DND-41 (cell line): ENCODE results near the gene RPL36A.

Experiments
- ATAC-seq: fragments of 200-7000 bp; cut with Tn5 transposase; 3 replicates; pipeline ENCODE4 v1.9.1; 2021; ENCODE audit warnings: low read depth; ENCODE audit not compliant: insufficient read depth
- DNase-seq: peaks from one replicate; pipeline ENCODE4 v3.0.0-alpha.2; 2020
- H2AFZ ChIP-seq: 2 replicates; pipeline ENCODE4 v1.6.0; 2012; ENCODE audit warnings: low read depth, low read length
- H3K27ac ChIP-seq: 2 replicates; pipeline ENCODE4 v1.5.1; 2012; ENCODE audit warnings: low read length, inconsistent platforms
- H3K27me3 ChIP-seq: fragments of 200-600 bp; sonication (generic); 2 replicates; pipeline ENCODE4 v1.6.0; 2012; ENCODE audit warnings: low read length, mild to moderate bottlenecking, inconsistent platforms; ENCODE audit not compliant: insufficient read depth, poor library complexity
- H3K36me3 ChIP-seq: 2 replicates; pipeline ENCODE4 v1.5.1; 2012; ENCODE audit warnings: low read length, inconsistent platforms; ENCODE audit not compliant: insufficient read depth
- H3K4me1 ChIP-seq: 2 replicates; pipeline ENCODE4 v1.5.1; 2012; ENCODE audit warnings: mild to moderate bottlenecking, low read length; ENCODE audit not compliant: insufficient read depth
- H3K4me2 ChIP-seq: 2 replicates; pipeline ENCODE4 v1.6.0; 2012; ENCODE audit warnings: mild to moderate bottlenecking, moderate library complexity, low read length, inconsistent platforms; ENCODE audit not compliant: insufficient read depth
- H3K4me3 ChIP-seq, 2 experiments: fragments of 200-600 bp in 1 of 2; shearing (Covaris generic) in 1 of 2; 2 replicates each; pipeline ENCODE4 v1.5.1; 2012 to 2016; ENCODE audit warnings: inconsistent platforms in 2 of 2, low read length in 2 of 2, mild to moderate bottlenecking in 2 of 2, low read depth in 1 of 2, moderate library complexity in 1 of 2
- H3K79me2 ChIP-seq: 2 replicates; pipeline ENCODE4 v1.6.0; 2012; ENCODE audit warnings: low read length, inconsistent platforms; ENCODE audit not compliant: insufficient read depth
- H3K9ac ChIP-seq: 2 replicates; pipeline ENCODE4 v1.6.0; 2012; ENCODE audit warnings: low read depth, mild to moderate bottlenecking, inconsistent platforms, low read length, moderate library complexity
- H3K9me3 ChIP-seq: 2 replicates; pipeline ENCODE4 v1.5.1; 2012; ENCODE audit warnings: low read length, moderate library complexity, mild to moderate bottlenecking, inconsistent platforms; ENCODE audit not compliant: insufficient read depth, severe bottlenecking
- H4K20me1 ChIP-seq: 2 replicates; pipeline ENCODE4 v1.6.0; 2012; ENCODE audit warnings: low read length; ENCODE audit not compliant: insufficient read depth
- CTCF ChIP-seq: IDR thresholded peaks from 2 replicates; pipeline ENCODE4 v1.5.1; 2012; ENCODE audit warnings: borderline replicate concordance, low read length, moderate library complexity, mild to moderate bottlenecking; ENCODE audit not compliant: poor library complexity, severe bottlenecking; ENCODE audit errors: extremely low read depth
- EZH2 ChIP-seq: IDR thresholded peaks from 3 replicates; pipeline ENCODE4 v1.6.1; 2012; ENCODE audit warnings: borderline replicate concordance, low read depth, mild to moderate bottlenecking, moderate library complexity, low read length, inconsistent platforms; ENCODE audit not compliant: severe bottlenecking

Gene RPL36A

GRCh38 chrX:101383679-101384205 lies 7.1 kb upstream of the RPL36A start:
- Histone ChIP-seq H3K9ac (no peak overlapping the region), H3K9me3 (no peaks in the 10 kb centered on the region), H3K4me1 (no peaks in the 10 kb centered on the region), H4K20me1 (no peaks in the 10 kb centered on the region), H3K27ac (no peak overlapping the region), H3K36me3 (no peaks in the 10 kb centered on the region), H3K79me2 (no peaks in the 10 kb centered on the region), H3K4me2 (no peak overlapping the region), H3K27me3 (no peaks in the 10 kb centered on the region), H3K4me3 (no peak overlapping the region), H2AFZ (no peak overlapping the region)
- TF ChIP-seq EZH2 (no peak), CTCF (no peak)
- ATAC-seq (no peak; the same call in 2 of the 3 replicates), DNase-seq (no peak)

GRCh38 chrX:101385026-101385684 lies 5.7 kb upstream of the RPL36A start:
- H3K9ac ChIP-seq: no peak overlapping the region
- H4K20me1 ChIP-seq: no peaks in the 10 kb centered on the region
- no peak overlapping the region for H3K4me2 ChIP-seq
- TF ChIP-seq CTCF (no peak), EZH2 (no peak)
- no peaks in the 10 kb centered on the region for H3K79me2 ChIP-seq
- H3K4me1 ChIP-seq: peaks cover 7% of the 10 kb centered on the region
- no peaks in the 10 kb centered on the region for H3K36me3 ChIP-seq
- no peaks in the 10 kb centered on the region for H3K9me3 ChIP-seq
- no peak for ATAC-seq
- no peak for DNase-seq
- H2AFZ ChIP-seq: no peak overlapping the region
- H3K27me3 ChIP-seq: no peaks in the 10 kb centered on the region
- no peak overlapping the region for H3K4me3 ChIP-seq
- no peak overlapping the region for H3K27ac ChIP-seq

- no peaks in the 10 kb centered on the region for H3K36me3 ChIP-seq
- ATAC-seq: no peak
- H3K4me3 ChIP-seq: no peak within 1 kb of the TSS
- H3K4me1 ChIP-seq: peaks cover 12% of the 10 kb centered on the region
- no peaks in the 10 kb centered on the region for H3K9me3 ChIP-seq
- no peaks in the 10 kb centered on the region for H3K27me3 ChIP-seq
- H3K4me2 ChIP-seq: no peak within 1 kb of the TSS
- H3K27ac ChIP-seq: no peak within 1 kb of the TSS
- no peak for DNase-seq
- H3K9ac ChIP-seq: no peak within 1 kb of the TSS
- no peak within 1 kb of the TSS for H2AFZ ChIP-seq
- H4K20me1 ChIP-seq: no peaks in the 10 kb centered on the region
- H3K79me2 ChIP-seq: peaks cover under 1% of the 10 kb centered on the region
- TF ChIP-seq EZH2: no peak
- no peak for TF ChIP-seq CTCF
Observed at GRCh38 chrX:101385795-101386541, 4.8 kb upstream of the RPL36A start, which contains the start of gene BTK. BTK (minus strand) TSS chrX:101386191; CDS start chrX:101375284, 10,907 bp downstream.
